Trophoblast cell (in vitro differentiated cells and primary cell): ENCODE measurements around the gene CCR5AS.

Experiments used
- DNase-seq, 2 donors: peaks; one replicate each; pipeline ENCODE4 v3.0.0-alpha.2; 2016
- H2AFZ ChIP-seq: 2 replicates; pipeline ENCODE4 v1.6.1; 2013; ENCODE audit warnings: low read length, moderate library complexity, mild to moderate bottlenecking; ENCODE audit not compliant: insufficient read depth, poor library complexity
- H2AK5ac ChIP-seq: 2 replicates; pipeline ENCODE4 v1.6.1; 2013; ENCODE audit warnings: mild to moderate bottlenecking, low read length
- H2BK120ac ChIP-seq: 2 replicates; pipeline ENCODE4 v1.6.1; 2013; ENCODE audit warnings: low read length, mild to moderate bottlenecking, moderate library complexity; ENCODE audit not compliant: insufficient read depth, poor library complexity
- H2BK12ac ChIP-seq: 2 replicates; pipeline ENCODE4 v1.6.1; 2013; ENCODE audit warnings: mild to moderate bottlenecking, low read length, moderate library complexity
- H2BK5ac ChIP-seq: 2 replicates; pipeline ENCODE4 v1.6.1; 2013; ENCODE audit warnings: low read length, low read depth, moderate library complexity, mild to moderate bottlenecking; ENCODE audit not compliant: poor library complexity
- H3K14ac ChIP-seq: 2 replicates; pipeline ENCODE4 v1.6.1; 2013; ENCODE audit warnings: mild to moderate bottlenecking, low read length
- H3K18ac ChIP-seq: 2 replicates; pipeline ENCODE4 v1.6.1; 2013; ENCODE audit warnings: mild to moderate bottlenecking, low read length
- H3K23ac ChIP-seq: 2 replicates; pipeline ENCODE4 v1.6.1; 2013; ENCODE audit warnings: low read length
- H3K27ac ChIP-seq: 2 replicates; pipeline ENCODE4 v1.5.1; 2013; ENCODE audit warnings: low read depth, mild to moderate bottlenecking, inconsistent platforms, low read length, moderate library complexity
- H3K27me3 ChIP-seq: 2 replicates; pipeline ENCODE4 v1.6.1; 2013; ENCODE audit warnings: inconsistent platforms, mild to moderate bottlenecking, low read length, moderate library complexity; ENCODE audit not compliant: insufficient read depth
- H3K36me3 ChIP-seq, 2 experiments: 1 replicate in 1 of 2; 2 replicates in 1 of 2; pipeline ENCODE4 v1.6.1; 2013; ENCODE audit warnings: low read length in 2 of 2, mild to moderate bottlenecking in 2 of 2, moderate library complexity in 1 of 2; ENCODE audit not compliant: insufficient read depth in 2 of 2, control insufficient read depth in 1 of 2
- H3K4ac ChIP-seq: 2 replicates; pipeline ENCODE4 v1.6.1; 2013; ENCODE audit warnings: low read depth, mild to moderate bottlenecking, low read length, moderate library complexity
- H3K4me1 ChIP-seq, 2 experiments: 1 replicate in 1 of 2; 2 replicates in 1 of 2; pipeline ENCODE4 v1.6.1; 2013; ENCODE audit warnings: low read length in 2 of 2, mild to moderate bottlenecking in 2 of 2, moderate library complexity in 1 of 2; ENCODE audit not compliant: insufficient read depth in 2 of 2, control insufficient read depth in 1 of 2
- H3K4me2 ChIP-seq: 2 replicates; pipeline ENCODE4 v1.6.1; 2013; ENCODE audit warnings: inconsistent platforms, mild to moderate bottlenecking, low read length, moderate library complexity
- H3K4me3 ChIP-seq: 2 replicates; pipeline ENCODE4 v1.5.1; 2013; ENCODE audit warnings: mild to moderate bottlenecking, low read depth, low read length, inconsistent platforms
- H3K79me1 ChIP-seq: one replicate; pipeline ENCODE4 v1.6.1; 2013; ENCODE audit warnings: low read length
- H3K79me2 ChIP-seq: 2 replicates; pipeline ENCODE4 v1.6.1; 2013; ENCODE audit warnings: low read length, mild to moderate bottlenecking; ENCODE audit not compliant: control insufficient read depth, insufficient read depth, poor library complexity
- H3K9ac ChIP-seq: 2 replicates; pipeline ENCODE4 v1.6.1; 2013; ENCODE audit warnings: mild to moderate bottlenecking, low read length
- H3K9me3 ChIP-seq: 2 replicates; pipeline ENCODE4 v1.6.1; 2013; ENCODE audit warnings: low read depth, mild to moderate bottlenecking, control low read depth, inconsistent platforms, low read length; ENCODE audit not compliant: insufficient read depth
- H4K12ac ChIP-seq: 2 replicates; pipeline ENCODE4 v1.6.1; 2013; ENCODE audit warnings: low read depth, mild to moderate bottlenecking, low read length, moderate library complexity
- H4K8ac ChIP-seq: 2 replicates; pipeline ENCODE4 v1.6.1; 2013; ENCODE audit warnings: low read depth, mild to moderate bottlenecking, low read length, moderate library complexity
- H4K91ac ChIP-seq: one replicate; pipeline ENCODE4 v1.6.1; 2013; ENCODE audit warnings: low read depth, mild to moderate bottlenecking, low read length, moderate library complexity
- WGBS: extraction: QIAGEN DNeasy Blood & Tissue Kit; methylation state at CpG from one replicate; pipeline ENCODE4 v1.1.7; 2013; ENCODE audit warnings: missing lambda C conversion rate; ENCODE audit not compliant: insufficient read length, insufficient coverage; ENCODE audit errors: extremely low coverage; 5-methylcytosine and 5-hydroxymethylcytosine counted together

The CCR5AS gene

DNA sequence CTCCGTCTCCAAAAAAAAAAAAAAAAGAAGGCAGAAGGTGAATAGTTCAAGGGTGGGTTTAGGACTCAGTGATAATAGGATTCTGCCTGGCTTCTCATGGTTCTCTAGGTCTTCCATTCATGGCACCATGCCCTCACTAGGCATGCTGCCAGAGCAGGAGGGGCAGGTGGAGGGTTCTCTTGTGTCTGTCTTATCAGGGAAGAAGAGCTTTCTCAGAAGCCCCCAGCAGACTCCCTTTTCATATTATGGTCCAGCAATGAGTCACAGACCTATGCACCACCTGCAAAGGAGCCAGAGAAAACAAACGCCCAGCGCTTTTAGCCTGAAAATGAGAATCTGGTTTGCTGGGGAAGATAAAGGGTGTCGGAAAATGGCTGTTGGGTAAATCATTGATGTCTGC is 50.0 kb downstream of the CCR5AS start:
- Histone ChIP-seq H3K9ac (no peak overlapping the region), H2BK12ac (no peak overlapping the region)
- WGBS, result no CpG with 5 or more reads among the region's 4 CpGs

DNA sequence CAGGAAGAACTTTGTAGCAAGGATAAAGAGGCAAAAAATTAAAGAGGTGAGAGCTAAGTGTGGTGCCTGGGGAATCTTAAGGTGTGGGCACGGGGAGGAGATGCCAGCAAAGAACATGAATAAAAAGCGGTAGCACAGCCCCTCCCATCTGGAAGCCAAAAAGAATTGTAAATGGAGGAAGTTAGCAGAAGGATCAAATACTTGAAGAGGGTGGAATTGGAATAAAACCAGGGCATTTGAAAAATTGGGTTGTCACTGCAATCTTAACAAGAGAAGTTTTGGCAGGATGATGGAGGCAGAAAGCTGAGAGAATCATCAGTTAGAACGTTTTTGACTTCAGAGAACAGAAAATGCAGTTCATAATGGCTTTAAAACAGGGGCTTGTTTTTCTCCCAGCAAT is 50.6 kb downstream of the CCR5AS start:
- H2BK120ac ChIP-seq, result no peak overlapping the region
- no peak overlapping the region for H4K8ac ChIP-seq
- no peaks in the 10 kb centered on the region for H3K79me2 ChIP-seq
- no peak for DNase-seq
- no peak overlapping the region for H3K18ac ChIP-seq
- H3K4ac ChIP-seq, result no peak overlapping the region
- H2BK12ac ChIP-seq, result no peak overlapping the region
- H2BK5ac ChIP-seq, result no peak overlapping the region
- no peak overlapping the region for H3K14ac ChIP-seq
- no peak overlapping the region for H2AK5ac ChIP-seq
- WGBS, result no CpG with 5 or more reads among the region's 3 CpGs
- H3K36me3 ChIP-seq, result no peaks in the 10 kb centered on the region
- H3K4me2 ChIP-seq, result no peak overlapping the region
- peaks cover 1% of the 10 kb centered on the region for H3K9me3 ChIP-seq
- peaks cover 0 to 2% of the 10 kb centered on the region in 2 experiments for H3K4me1 ChIP-seq
- no peaks in the 10 kb centered on the region for H3K79me1 ChIP-seq
- H3K27me3 ChIP-seq, result no peaks in the 10 kb centered on the region
- H3K4me3 ChIP-seq, result no peak overlapping the region
- no peak overlapping the region for H3K9ac ChIP-seq
- no peak overlapping the region for H2AFZ ChIP-seq
- no peak overlapping the region for H4K91ac ChIP-seq
- H3K23ac ChIP-seq, result no peak overlapping the region
- no peak overlapping the region for H3K27ac ChIP-seq
- H4K12ac ChIP-seq, result no peak overlapping the region

More for the DNA sequence above, 50.0 kb downstream of the CCR5AS start:
- H3K36me3 ChIP-seq, result no peaks in the 10 kb centered on the region
- no peak for DNase-seq
- H2AK5ac ChIP-seq, result no peak overlapping the region
- H3K4me3 ChIP-seq, result no peak overlapping the region
- no peak overlapping the region for H4K12ac ChIP-seq
- no peak overlapping the region for H4K91ac ChIP-seq
- H2BK120ac ChIP-seq, result no peak overlapping the region
- peaks cover 1% of the 10 kb centered on the region for H3K9me3 ChIP-seq
- H3K23ac ChIP-seq, result no peak overlapping the region
- no peak overlapping the region for H4K8ac ChIP-seq
- H3K4me1 ChIP-seq, result peaks cover 0 to 4% of the 10 kb centered on the region in 2 experiments
- H3K79me2 ChIP-seq, result no peaks in the 10 kb centered on the region
- no peak overlapping the region for H3K14ac ChIP-seq
- no peak overlapping the region for H3K18ac ChIP-seq
- no peaks in the 10 kb centered on the region for H3K27me3 ChIP-seq
- H3K79me1 ChIP-seq, result no peaks in the 10 kb centered on the region
- no peak overlapping the region for H3K4me2 ChIP-seq
- no peak overlapping the region for H2BK5ac ChIP-seq
- no peak overlapping the region for H3K27ac ChIP-seq
- no peak overlapping the region for H3K4ac ChIP-seq
- H2AFZ ChIP-seq, result no peak overlapping the region

DNA sequence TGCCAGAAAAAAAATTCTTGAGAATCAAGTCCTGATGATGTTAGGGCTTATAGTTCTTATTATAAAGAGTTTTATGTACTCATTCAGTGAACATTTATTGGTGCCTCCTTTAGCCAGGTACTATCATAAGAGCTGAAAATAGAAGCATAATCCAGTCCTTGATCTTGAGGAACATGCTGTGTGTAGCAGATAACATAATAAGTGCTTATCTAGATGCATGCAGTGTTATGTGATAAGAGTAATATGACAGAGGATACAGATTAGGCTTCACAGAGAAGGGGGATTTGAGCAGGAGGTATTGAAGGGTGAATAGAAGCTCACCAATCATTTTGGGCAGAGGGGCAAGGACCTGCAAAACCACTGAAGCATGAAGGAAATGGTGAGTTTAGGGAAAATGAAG is 51.9 kb downstream of the CCR5AS start:
- no peak overlapping the region for H3K4me3 ChIP-seq
- no peak overlapping the region for H3K23ac ChIP-seq
- H3K79me1 ChIP-seq, result no peaks in the 10 kb centered on the region
- H3K18ac ChIP-seq, result no peak overlapping the region
- no peaks in the 10 kb centered on the region for H3K79me2 ChIP-seq
- no peak overlapping the region for H2BK120ac ChIP-seq
- H3K27ac ChIP-seq, result no peak overlapping the region
- H3K9ac ChIP-seq, result no peak overlapping the region
- no peak for DNase-seq
- H2BK5ac ChIP-seq, result no peak overlapping the region
- no peaks in the 10 kb centered on the region for H3K36me3 ChIP-seq
- no peak overlapping the region for H4K91ac ChIP-seq
- H4K12ac ChIP-seq, result no peak overlapping the region
- no peak overlapping the region for H4K8ac ChIP-seq
- H2BK12ac ChIP-seq, result no peak overlapping the region
- H2AK5ac ChIP-seq, result no peak overlapping the region
- H3K9me3 ChIP-seq, result peaks cover 1% of the 10 kb centered on the region
- no peak overlapping the region for H3K4me2 ChIP-seq
- no peak overlapping the region for H3K4ac ChIP-seq
- peaks cover 0 to 2% of the 10 kb centered on the region in 2 experiments for H3K4me1 ChIP-seq
- H3K27me3 ChIP-seq, result no peaks in the 10 kb centered on the region
- H3K14ac ChIP-seq, result no peak overlapping the region
- no peak overlapping the region for H2AFZ ChIP-seq

DNA sequence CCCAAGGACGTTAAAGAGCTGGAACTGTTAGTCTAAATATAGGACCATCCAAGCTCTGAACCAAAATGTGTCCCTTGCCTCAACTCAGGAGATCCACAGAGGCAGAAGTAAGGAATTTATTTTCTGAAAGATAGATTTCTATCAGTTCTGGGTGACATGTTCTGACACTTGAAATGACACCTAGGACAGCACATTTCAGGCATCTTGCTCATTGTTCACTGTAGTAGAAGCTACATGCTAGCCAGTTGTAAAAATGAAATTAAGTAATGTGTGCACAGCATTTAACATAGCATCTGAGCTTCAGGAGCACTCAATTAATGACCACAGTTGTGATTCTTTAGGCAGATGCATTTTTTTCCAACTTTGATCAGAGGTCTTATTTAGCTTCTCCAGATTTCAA is 52.4 kb downstream of the CCR5AS start:
- peak in 1 of 2 donors; percentile 48 for DNase-seq

More for the DNA sequence above, 52.4 kb downstream of the CCR5AS start:
- no peak overlapping the region for H4K91ac ChIP-seq
- H3K18ac ChIP-seq, result no peak overlapping the region
- H4K12ac ChIP-seq, result no peak overlapping the region
- H3K14ac ChIP-seq, result no peak overlapping the region
- H3K4me2 ChIP-seq, result no peak overlapping the region
- H3K27ac ChIP-seq, result no peak overlapping the region
- H2BK12ac ChIP-seq, result no peak overlapping the region
- H3K79me2 ChIP-seq, result no peaks in the 10 kb centered on the region
- no peaks in the 10 kb centered on the region for H3K79me1 ChIP-seq
- no peak overlapping the region for H2AK5ac ChIP-seq
- no peak overlapping the region for H2BK120ac ChIP-seq
- no peak overlapping the region for H3K23ac ChIP-seq
- H3K9me3 ChIP-seq, result peaks cover 1% of the 10 kb centered on the region
- no peaks in the 10 kb centered on the region for H3K36me3 ChIP-seq
- H3K4me3 ChIP-seq, result no peak overlapping the region
- H2BK5ac ChIP-seq, result no peak overlapping the region
- no peak overlapping the region for H4K8ac ChIP-seq
- no peak overlapping the region for H2AFZ ChIP-seq
- H3K27me3 ChIP-seq, result no peaks in the 10 kb centered on the region
- peaks cover 0 to 2% of the 10 kb centered on the region in 2 experiments for H3K4me1 ChIP-seq
- H3K9ac ChIP-seq, result no peak overlapping the region
- no peak overlapping the region for H3K4ac ChIP-seq
- no CpG with 5 or more reads among the region's 1 CpG for WGBS
